ENCODE measurements around the gene PEX11A.

PEX11A gene

DNA sequence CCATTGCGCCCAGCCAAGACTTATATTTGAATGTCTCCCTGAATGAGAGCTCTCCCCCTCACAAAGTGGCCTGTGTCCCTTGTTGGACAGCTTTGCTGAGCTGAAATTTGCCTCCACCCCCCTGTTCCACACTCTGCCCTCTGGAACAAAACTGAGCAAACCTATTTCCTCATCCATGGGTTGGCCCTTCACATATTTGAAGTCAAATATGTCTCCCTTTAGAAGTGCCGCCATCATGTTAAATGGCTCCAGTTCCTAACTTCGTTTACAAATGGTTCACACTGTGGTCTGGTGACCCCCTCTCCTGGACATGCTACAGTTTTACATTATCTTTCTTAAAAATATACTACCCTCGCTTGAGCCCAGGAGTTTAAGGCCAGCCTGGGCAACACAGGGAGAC is 16.0 kb downstream of the PEX11A start:
- TF ChIP-seq, protein P1, sequence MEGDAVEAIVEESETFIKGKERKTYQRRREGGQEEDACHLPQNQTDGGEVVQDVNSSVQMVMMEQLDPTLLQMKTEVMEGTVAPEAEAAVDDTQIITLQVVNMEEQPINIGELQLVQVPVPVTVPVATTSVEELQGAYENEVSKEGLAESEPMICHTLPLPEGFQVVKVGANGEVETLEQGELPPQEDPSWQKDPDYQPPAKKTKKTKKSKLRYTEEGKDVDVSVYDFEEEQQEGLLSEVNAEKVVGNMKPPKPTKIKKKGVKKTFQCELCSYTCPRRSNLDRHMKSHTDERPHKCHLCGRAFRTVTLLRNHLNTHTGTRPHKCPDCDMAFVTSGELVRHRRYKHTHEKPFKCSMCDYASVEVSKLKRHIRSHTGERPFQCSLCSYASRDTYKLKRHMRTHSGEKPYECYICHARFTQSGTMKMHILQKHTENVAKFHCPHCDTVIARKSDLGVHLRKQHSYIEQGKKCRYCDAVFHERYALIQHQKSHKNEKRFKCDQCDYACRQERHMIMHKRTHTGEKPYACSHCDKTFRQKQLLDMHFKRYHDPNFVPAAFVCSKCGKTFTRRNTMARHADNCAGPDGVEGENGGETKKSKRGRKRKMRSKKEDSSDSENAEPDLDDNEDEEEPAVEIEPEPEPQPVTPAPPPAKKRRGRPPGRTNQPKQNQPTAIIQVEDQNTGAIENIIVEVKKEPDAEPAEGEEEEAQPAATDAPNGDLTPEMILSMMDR (IDR thresholded peaks at IDR 0.05; ENCODE audit: low read depth, low read length, missing control alignments): no peak
- Histone ChIP-seq H3K4me3 (ENCODE audit: low read depth, low read length) (no peak overlapping the region), H3K27ac (no peak overlapping the region), H3K36me3 (replicated peaks) (no peaks in the 10 kb centered on the region), H3K27me3 (replicated peaks) (no peaks in the 10 kb centered on the region)
- in situ Hi-C loops (cut with HindIII; ENCODE audit: low pct_ligation_motif_present, low sequenced_read_pairs): no loop called here
- no peak for DNase-seq

DNA sequence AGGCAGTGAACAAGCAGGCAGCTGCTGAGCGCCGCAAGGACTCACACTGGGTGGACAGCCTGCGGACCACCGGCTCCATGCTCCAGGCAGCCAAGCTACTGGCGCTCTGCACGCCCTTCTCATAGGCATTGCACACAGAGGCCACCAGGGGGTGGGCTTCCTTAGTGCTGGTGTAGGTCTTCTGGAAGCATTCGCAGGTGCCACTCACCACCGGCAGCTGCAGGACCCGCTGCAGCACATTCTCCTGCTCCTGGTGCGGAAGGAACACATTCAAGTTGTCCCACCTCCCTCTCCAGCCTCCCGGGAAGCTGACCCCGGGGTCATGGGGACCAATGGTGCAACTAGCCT is 17.4 kb downstream of the PEX11A start:
- no peak overlapping the region for H3K27ac ChIP-seq
- H3K27me3 ChIP-seq (replicated peaks): no peaks in the 10 kb centered on the region
- no peak overlapping the region for H3K4me3 ChIP-seq (ENCODE audit: low read depth, low read length)
- TF ChIP-seq, protein P1 (IDR thresholded peaks at IDR 0.05; ENCODE audit: low read depth, low read length, missing control alignments): peak; percentile 79
- no peaks in the 10 kb centered on the region for H3K36me3 ChIP-seq (replicated peaks)
- in situ Hi-C loops (cut with HindIII; ENCODE audit: low pct_ligation_motif_present, low sequenced_read_pairs): no loop called here
- no peak for DNase-seq

- Histone ChIP-seq H3K4me3 (ENCODE audit: low read depth, low read length) (no peak overlapping the region), H3K36me3 (replicated peaks) (no peaks in the 10 kb centered on the region), H3K27ac (no peak overlapping the region), H3K27me3 (replicated peaks) (no peaks in the 10 kb centered on the region)
- no peak for DNase-seq
- in situ Hi-C loops (cut with HindIII; ENCODE audit: low pct_ligation_motif_present, low sequenced_read_pairs): no loop called here
- TF ChIP-seq, protein P1 (IDR thresholded peaks at IDR 0.05; ENCODE audit: low read depth, low read length, missing control alignments): no peak
These were observed 18.1 kb downstream of the PEX11A start for GRCh38 chr15:89672221-89673164.

DNA sequence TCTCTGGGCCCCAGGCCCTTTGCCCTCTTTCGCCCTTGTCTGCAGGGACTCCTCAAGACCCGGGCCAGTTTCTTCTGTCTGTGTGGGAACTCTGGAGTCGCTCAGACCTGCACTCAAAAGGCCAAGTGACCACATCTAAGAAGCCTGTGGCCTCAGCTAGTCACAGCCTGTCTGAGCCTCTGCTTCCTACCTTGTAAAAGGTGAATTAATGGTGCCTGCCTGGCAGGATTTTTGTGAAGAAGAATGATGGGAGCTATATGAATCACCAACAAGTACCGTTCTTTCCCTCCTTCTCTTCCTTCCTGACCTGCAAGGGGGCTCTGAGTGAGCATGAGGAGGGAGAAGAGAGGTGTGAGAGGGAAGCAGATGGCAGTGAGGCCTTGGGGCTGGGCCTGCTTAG is 18.9 kb downstream of the PEX11A start:
- in situ Hi-C loops (cut with HindIII; ENCODE audit: low pct_ligation_motif_present, low sequenced_read_pairs): no loop called here
- H3K27me3 ChIP-seq (replicated peaks): no peaks in the 10 kb centered on the region
- DNase-seq: no peak
- no peak overlapping the region for H3K27ac ChIP-seq
- no peak overlapping the region for H3K4me3 ChIP-seq (ENCODE audit: low read depth, low read length)
- TF ChIP-seq, protein P1 (IDR thresholded peaks at IDR 0.05; ENCODE audit: low read depth, low read length, missing control alignments): no peak
- H3K36me3 ChIP-seq (replicated peaks): no peaks in the 10 kb centered on the region

DNA sequence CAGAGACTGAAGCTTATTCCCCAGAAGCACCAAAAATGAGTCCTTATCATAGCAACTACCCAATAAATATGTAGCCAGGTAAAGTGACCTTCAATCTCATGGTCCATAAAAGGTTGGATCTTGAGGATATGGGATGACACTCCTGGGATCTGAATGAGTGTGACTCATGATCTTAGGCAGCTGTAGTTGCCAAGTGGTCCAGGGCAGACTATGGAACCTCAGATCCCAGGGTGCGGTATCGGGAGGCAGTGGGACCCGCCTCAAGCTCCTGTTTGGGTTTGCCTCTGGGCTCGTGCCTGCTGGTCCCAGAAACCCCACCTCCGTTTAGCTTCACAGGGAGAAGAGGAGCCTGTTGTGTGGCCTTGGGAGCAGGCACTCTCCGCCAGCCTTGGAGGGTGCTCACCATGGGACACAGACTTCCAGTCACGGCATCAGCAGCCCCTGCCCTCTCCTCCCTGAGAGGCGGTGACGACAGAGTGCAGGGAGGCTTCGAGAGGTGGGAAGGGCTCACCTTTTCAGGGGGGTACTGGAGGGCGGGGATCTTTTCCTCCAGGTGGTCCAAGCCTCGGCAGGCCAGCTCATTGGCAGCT is 19.5 kb downstream of the PEX11A start:
- Histone ChIP-seq H3K27me3 (replicated peaks) (no peaks in the 10 kb centered on the region), H3K27ac (no peak overlapping the region), H3K4me3 (ENCODE audit: low read depth, low read length) (no peak overlapping the region), H3K36me3 (replicated peaks) (no peaks in the 10 kb centered on the region)
- in situ Hi-C loops (cut with HindIII; ENCODE audit: low pct_ligation_motif_present, low sequenced_read_pairs): no loop called here
- TF ChIP-seq, protein P1 (IDR thresholded peaks at IDR 0.05; ENCODE audit: low read depth, low read length, missing control alignments): no peak
- no peak for DNase-seq
